ENCODE measurements around the gene SPATA25.
"Not testable (repeated sequence)": the region's sequence is repeated elsewhere in the genome, so short reads cannot be mapped to it uniquely, and the experiment has no call there.

- not testable (repeated sequence) for TF ChIP-seq EZH2phosphoT487 (IDR thresholded peaks at IDR 0.05; ENCODE audit: borderline replicate concordance, low read length); CTCF (conservative IDR thresholded peaks at IDR 0.05; ENCODE audit: low read depth, low read length); EZH2 (IDR thresholded peaks at IDR 0.05; ENCODE audit: low read length, unreplicated experiment)
These were observed 44.3 kb upstream of the SPATA25 start for GRCh38 chr20:45931680-45932079.
